ENCODE results near the gene KCP.

Gene KCP

DNA sequence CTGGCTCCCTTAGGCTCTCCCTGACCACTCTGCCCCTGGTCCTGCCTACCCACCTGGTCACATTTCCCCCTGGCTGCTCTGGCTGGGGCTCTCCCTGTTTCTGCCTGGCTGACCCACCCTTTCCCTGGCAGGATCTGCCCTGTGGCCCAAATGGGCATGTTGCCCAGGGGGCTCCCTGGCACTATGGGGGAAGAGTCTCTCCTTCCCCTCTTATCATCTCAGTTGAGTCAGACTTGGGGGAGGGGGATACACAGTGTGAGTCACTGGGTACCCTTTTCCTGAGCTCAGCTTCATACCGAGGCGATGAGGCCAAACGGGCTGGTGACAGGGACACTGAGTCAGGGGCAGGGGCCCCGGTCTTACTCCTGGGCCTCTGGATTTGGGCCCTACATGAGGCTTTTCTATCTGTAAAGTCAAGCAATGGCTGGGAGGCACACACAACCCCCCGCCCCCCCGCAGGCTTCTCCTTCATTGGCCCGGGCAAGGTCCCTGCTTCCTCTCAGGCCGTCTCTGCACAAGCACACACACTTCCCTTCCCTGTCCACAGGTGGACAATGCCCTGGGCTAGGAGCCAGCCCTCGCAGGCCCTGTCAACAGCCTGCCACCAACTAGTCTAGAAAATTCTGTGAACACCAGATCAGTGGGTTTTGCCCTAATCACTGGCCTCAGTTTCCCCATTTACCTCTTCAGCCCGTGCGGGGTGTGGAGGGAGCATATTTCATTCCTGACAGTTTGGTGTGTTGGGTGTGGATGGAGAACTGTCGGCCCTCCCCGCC is 80.9 kb downstream of the KCP start:
- H3K27ac ChIP-seq: no peak overlapping the region

DNA sequence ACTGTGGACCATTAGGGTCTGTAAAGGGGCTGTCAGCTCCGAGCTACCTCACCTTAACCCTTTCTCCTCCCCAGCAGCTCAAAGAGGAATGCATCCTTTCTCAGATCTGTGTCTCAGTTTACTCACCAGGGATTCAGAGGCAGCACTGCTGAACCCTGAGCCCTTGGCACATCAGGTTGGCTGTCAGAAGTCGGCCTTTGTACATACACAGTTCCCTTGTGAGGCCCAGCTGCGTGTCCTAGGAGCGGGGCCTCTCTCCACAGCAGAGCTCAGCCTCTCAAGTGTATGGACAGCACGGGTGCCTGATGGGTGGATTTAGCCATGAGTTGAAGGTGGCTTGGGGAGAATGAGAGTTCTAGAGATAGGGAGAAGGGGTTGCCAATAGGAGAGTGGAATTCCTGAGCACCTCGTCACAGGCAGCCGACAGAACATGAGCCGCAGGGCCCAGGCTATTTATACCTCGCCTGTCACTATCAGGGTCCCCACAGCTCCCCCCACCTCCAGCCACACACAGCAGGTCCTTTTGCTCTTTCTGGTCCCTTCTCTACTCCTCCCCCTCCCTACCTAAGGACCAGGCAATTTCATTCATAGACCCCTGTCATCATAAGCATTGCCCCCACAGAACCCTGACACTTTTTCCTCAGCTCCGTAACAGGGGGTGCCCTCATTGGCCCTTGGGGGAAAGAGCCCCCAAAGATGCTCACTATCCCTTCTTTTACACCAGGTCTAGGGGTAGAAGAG is 82.4 kb downstream of the KCP start:
- H3K27ac ChIP-seq: no peak overlapping the region
- TF ChIP-seq ZFX (IDR thresholded peaks at IDR 0.05; ENCODE audit: borderline replicate concordance): no peak
- TF ChIP-seq, protein P1, sequence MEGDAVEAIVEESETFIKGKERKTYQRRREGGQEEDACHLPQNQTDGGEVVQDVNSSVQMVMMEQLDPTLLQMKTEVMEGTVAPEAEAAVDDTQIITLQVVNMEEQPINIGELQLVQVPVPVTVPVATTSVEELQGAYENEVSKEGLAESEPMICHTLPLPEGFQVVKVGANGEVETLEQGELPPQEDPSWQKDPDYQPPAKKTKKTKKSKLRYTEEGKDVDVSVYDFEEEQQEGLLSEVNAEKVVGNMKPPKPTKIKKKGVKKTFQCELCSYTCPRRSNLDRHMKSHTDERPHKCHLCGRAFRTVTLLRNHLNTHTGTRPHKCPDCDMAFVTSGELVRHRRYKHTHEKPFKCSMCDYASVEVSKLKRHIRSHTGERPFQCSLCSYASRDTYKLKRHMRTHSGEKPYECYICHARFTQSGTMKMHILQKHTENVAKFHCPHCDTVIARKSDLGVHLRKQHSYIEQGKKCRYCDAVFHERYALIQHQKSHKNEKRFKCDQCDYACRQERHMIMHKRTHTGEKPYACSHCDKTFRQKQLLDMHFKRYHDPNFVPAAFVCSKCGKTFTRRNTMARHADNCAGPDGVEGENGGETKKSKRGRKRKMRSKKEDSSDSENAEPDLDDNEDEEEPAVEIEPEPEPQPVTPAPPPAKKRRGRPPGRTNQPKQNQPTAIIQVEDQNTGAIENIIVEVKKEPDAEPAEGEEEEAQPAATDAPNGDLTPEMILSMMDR (IDR thresholded peaks at IDR 0.05): no peak

More for the DNA sequence above, 80.9 kb downstream of the KCP start:
- no peak for TF ChIP-seq ZFX (IDR thresholded peaks at IDR 0.05; ENCODE audit: borderline replicate concordance)
- TF ChIP-seq, protein P1 (IDR thresholded peaks at IDR 0.05): no peak

DNA sequence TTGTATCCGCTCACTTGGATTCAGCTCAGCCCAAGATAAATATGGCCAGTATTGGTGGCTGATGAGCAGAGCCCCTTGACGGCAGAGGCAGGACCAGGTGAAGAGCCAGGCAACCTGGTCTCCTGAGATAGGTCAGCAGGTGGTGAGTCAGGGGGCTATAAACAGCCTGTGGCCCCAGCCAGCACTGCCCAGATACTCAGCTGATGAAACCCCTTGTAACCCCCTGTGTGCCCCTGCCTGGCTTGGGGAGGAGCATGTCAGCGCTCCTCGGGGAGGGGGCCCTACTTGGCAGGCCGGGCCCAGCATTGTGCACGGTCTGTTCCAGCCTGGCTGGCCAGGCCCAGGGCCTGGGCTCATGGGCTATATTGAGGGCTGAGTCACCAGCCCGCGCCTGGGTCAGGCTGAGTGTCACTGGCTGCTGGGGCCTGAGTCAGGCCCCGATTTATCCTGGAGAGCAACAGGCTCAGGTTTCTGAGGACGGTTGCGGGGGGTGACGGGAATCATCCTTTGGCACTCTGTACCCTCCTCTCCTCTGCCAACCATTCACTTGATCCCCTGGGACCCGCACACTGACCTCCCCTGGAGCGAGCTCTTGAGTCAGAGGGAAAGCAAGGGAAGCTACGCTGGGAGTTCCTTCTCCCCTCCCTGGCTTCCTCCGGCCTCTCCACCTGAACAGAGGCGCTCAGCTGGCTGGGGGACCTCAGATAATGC is 83.1 kb downstream of the KCP start:
- no peak overlapping the region for H3K27ac ChIP-seq

DNA sequence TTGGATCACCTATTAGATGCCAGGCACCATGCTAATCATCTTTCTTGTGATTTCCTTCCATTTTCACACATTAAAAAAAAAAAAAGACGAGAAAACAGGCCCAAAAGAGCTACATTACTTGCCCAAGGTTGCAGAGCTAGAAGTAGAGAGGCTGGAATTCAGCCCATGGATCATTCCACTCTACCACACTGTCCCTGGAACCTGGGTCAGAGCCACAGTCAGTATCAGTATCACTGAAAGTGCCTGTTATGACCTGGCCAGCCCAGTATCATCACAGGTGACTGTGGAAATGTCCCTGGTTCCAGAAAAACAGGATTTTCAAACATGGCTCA is 83.6 kb downstream of the KCP start:
- TF ChIP-seq ZFX (IDR thresholded peaks at IDR 0.05; ENCODE audit: borderline replicate concordance): no peak
- TF ChIP-seq, protein P1 (IDR thresholded peaks at IDR 0.05): no peak
- no peak overlapping the region for H3K27ac ChIP-seq

More for the DNA sequence above, 83.1 kb downstream of the KCP start:
- TF ChIP-seq, protein P1 (IDR thresholded peaks at IDR 0.05): no peak
- TF ChIP-seq ZFX (IDR thresholded peaks at IDR 0.05; ENCODE audit: borderline replicate concordance): no peak

Measured in 22Rv1 (cell line).